ENCODE measurements around the gene KRTAP19-7. TPM values are rescaled to one million over a fixed set of nuclear protein-coding genes. Genes with fewer than 3 reads are reported as not detected.

The KRTAP19-7 gene
- total RNA-seq, 1 experiment from 2014 or later, result not detected

Other genes with a start within 250 kb of the KRTAP19-7 start
- not detected in 2 replicates for gene KRTAP26-1, start 241.0 kb downstream of the KRTAP19-7 start, total RNA-seq (2014; rRNA removed; shearing (Covaris generic))
- gene KRTAP27-1, start 223.6 kb downstream of the KRTAP19-7 start, total RNA-seq (2014; rRNA removed; shearing (Covaris generic)), result not detected in 2 replicates
- not detected in 2 replicates for gene KRTAP23-1, start 212.7 kb downstream of the KRTAP19-7 start, total RNA-seq (2014; rRNA removed; shearing (Covaris generic))
- not detected in 2 replicates for gene KRTAP13-2, start 189.0 kb downstream of the KRTAP19-7 start, total RNA-seq (2014; rRNA removed; shearing (Covaris generic))
- gene KRTAP13-1, start 165.3 kb downstream of the KRTAP19-7 start, total RNA-seq (2014; rRNA removed; shearing (Covaris generic)), result not detected in 2 replicates
- not detected in 2 replicates for gene KRTAP13-3, start 135.4 kb downstream of the KRTAP19-7 start, total RNA-seq (2014; rRNA removed; shearing (Covaris generic))
- not detected in 2 replicates for gene KRTAP13-4, start 131.1 kb downstream of the KRTAP19-7 start, total RNA-seq (2014; rRNA removed; shearing (Covaris generic))
- gene KRTAP15-1, start 121.0 kb downstream of the KRTAP19-7 start, total RNA-seq (2014; rRNA removed; shearing (Covaris generic)), result not detected in 2 replicates
- not detected in 2 replicates for gene KRTAP19-1, start 80.9 kb downstream of the KRTAP19-7 start, total RNA-seq (2014; rRNA removed; shearing (Covaris generic))
- gene KRTAP19-2, start 73.9 kb downstream of the KRTAP19-7 start, total RNA-seq (2014; rRNA removed; shearing (Covaris generic)), result not detected in 2 replicates
- gene KRTAP19-3, start 69.3 kb downstream of the KRTAP19-7 start, total RNA-seq (2014; rRNA removed; shearing (Covaris generic)), result not detected in 2 replicates
- not detected in 2 replicates for gene KRTAP19-4, start 64.1 kb downstream of the KRTAP19-7 start, total RNA-seq (2014; rRNA removed; shearing (Covaris generic))
- gene KRTAP19-5, start 59.2 kb downstream of the KRTAP19-7 start, total RNA-seq (2014; rRNA removed; shearing (Covaris generic)), result not detected in 2 replicates
- gene KRTAP19-6, start 19.4 kb downstream of the KRTAP19-7 start, total RNA-seq (2014; rRNA removed; shearing (Covaris generic)), result not detected in 2 replicates
- not detected in 2 replicates for gene KRTAP22-2, start 29.1 kb upstream of the KRTAP19-7 start, total RNA-seq (2014; rRNA removed; shearing (Covaris generic))
- not detected in 2 replicates for gene KRTAP6-3, start 31.1 kb upstream of the KRTAP19-7 start, total RNA-seq (2014; rRNA removed; shearing (Covaris generic))
- not detected in 2 replicates for gene KRTAP6-2, start 37.6 kb upstream of the KRTAP19-7 start, total RNA-seq (2014; rRNA removed; shearing (Covaris generic))
- not detected in 2 replicates for gene KRTAP22-1, start 39.8 kb upstream of the KRTAP19-7 start, total RNA-seq (2014; rRNA removed; shearing (Covaris generic))
- gene KRTAP6-1, start 52.6 kb upstream of the KRTAP19-7 start, total RNA-seq (2014; rRNA removed; shearing (Covaris generic)), result not detected in 2 replicates
- gene KRTAP20-1, start 55.1 kb upstream of the KRTAP19-7 start, total RNA-seq (2014; rRNA removed; shearing (Covaris generic)), result not detected in 2 replicates
- not detected in 2 replicates for gene KRTAP20-4, start 59.3 kb upstream of the KRTAP19-7 start, total RNA-seq (2014; rRNA removed; shearing (Covaris generic))
- 3.4 TPM in 1 of 2 replicates, not detected in the other for gene KRTAP20-2, start 73.9 kb upstream of the KRTAP19-7 start, total RNA-seq (2014; rRNA removed; shearing (Covaris generic))
- gene KRTAP20-3, start 81.5 kb upstream of the KRTAP19-7 start, total RNA-seq (2014; rRNA removed; shearing (Covaris generic)), result not detected in 2 replicates
- not detected in 2 replicates for gene KRTAP21-3, start 157.5 kb upstream of the KRTAP19-7 start, total RNA-seq (2014; rRNA removed; shearing (Covaris generic))
- gene KRTAP21-2, start 185.9 kb upstream of the KRTAP19-7 start, total RNA-seq (2014; rRNA removed; shearing (Covaris generic)), result 13.6 TPM in 1 of 2 replicates, not detected in the other
- gene KRTAP21-1, start 194.1 kb upstream of the KRTAP19-7 start, total RNA-seq (2014; rRNA removed; shearing (Covaris generic)), result not detected in 2 replicates